C4-2B (cell line): ENCODE results near the gene ELOVL6.
A peak's percentile ranks its signal among the peaks of the same experiment; 100 is the strongest.

Experiments used
- H3K27ac ChIP-seq: fragments of 450-650 bp; 2 replicates; pipeline ENCODE4 v1.5.1; 2017
- ZFX ChIP-seq: fragments of 450-650 bp; IDR thresholded peaks from 2 replicates; pipeline ENCODE4 v1.6.1; 2017
- TF ChIP-seq, protein P1 (sequence below): fragments of 450-650 bp; conservative IDR thresholded peaks from 2 replicates; pipeline ENCODE4 v1.5.1; 2017; ENCODE audit warnings: mild to moderate bottlenecking

The ELOVL6 gene

DNA sequence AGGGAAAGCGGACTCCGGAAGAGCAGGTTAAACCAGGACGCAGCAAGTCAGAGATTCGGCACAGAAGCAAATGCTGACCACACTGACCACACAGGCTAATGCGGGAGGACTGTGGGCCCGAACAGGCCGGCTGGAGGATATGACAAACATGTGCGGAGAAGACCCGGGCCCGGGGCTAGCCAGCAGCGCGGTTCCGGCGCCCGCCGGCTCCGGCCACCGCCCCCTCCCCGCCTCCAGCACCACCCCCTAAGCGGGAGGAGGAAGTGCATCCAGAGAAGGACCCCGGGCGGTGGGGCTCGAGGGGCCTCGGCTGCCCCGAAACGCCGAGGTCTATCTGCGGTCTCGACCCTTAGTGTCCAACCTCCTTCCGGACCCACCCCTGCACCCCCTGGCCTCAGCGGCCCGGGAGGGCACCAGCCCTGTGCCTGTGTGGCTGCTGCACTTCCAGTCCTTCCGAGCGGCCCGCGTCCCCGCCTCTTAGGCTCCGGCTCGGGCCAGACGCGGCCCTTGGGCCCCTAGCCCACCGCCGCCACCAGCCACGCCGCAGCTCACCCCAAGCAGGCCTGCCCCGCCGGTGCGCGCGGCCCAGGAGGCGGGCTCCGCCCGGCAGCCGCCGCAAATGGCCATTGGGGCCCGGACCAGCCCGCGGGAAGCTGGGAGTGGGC lies 2.1 kb downstream of the ELOVL6 start:
- peak overlapping the region; percentile 97 for H3K27ac ChIP-seq
- TF ChIP-seq, protein P1, sequence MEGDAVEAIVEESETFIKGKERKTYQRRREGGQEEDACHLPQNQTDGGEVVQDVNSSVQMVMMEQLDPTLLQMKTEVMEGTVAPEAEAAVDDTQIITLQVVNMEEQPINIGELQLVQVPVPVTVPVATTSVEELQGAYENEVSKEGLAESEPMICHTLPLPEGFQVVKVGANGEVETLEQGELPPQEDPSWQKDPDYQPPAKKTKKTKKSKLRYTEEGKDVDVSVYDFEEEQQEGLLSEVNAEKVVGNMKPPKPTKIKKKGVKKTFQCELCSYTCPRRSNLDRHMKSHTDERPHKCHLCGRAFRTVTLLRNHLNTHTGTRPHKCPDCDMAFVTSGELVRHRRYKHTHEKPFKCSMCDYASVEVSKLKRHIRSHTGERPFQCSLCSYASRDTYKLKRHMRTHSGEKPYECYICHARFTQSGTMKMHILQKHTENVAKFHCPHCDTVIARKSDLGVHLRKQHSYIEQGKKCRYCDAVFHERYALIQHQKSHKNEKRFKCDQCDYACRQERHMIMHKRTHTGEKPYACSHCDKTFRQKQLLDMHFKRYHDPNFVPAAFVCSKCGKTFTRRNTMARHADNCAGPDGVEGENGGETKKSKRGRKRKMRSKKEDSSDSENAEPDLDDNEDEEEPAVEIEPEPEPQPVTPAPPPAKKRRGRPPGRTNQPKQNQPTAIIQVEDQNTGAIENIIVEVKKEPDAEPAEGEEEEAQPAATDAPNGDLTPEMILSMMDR, result no peak
- peak; percentile 90 for TF ChIP-seq ZFX

DNA sequence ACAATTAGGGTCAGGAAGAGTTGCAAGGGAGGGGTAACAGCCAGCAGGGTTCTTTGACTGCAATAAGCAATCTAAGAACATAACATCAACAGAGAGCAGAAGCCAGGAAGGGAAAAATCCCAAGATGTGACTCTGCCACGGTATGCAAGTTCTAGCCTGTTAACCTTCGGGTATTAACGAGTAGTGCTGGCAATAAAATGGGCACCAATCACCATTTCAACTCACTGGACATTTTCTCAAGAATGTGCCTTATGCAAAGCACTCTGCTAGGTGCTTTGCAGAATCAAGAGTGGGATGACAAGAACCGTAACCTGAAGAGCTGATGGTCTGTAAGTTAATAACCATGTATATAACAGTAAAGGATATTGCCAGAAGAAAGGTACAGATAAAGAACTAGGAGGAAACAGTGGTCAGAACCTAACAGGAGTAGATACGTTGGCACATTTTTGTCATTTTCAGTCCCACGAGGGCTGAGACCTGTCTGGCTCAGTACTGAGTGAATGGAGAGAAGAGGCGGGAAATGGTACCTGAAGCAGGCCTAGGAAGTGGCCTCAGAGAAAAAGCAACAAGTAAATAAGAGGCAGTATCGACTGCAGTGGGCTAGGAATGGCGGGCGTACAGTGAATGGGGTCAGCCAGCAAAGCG lies 2.7 kb downstream of the ELOVL6 start:
- H3K27ac ChIP-seq, result peak overlapping the region; percentile 97
- no peak for TF ChIP-seq ZFX
- TF ChIP-seq, protein P1, result no peak

DNA sequence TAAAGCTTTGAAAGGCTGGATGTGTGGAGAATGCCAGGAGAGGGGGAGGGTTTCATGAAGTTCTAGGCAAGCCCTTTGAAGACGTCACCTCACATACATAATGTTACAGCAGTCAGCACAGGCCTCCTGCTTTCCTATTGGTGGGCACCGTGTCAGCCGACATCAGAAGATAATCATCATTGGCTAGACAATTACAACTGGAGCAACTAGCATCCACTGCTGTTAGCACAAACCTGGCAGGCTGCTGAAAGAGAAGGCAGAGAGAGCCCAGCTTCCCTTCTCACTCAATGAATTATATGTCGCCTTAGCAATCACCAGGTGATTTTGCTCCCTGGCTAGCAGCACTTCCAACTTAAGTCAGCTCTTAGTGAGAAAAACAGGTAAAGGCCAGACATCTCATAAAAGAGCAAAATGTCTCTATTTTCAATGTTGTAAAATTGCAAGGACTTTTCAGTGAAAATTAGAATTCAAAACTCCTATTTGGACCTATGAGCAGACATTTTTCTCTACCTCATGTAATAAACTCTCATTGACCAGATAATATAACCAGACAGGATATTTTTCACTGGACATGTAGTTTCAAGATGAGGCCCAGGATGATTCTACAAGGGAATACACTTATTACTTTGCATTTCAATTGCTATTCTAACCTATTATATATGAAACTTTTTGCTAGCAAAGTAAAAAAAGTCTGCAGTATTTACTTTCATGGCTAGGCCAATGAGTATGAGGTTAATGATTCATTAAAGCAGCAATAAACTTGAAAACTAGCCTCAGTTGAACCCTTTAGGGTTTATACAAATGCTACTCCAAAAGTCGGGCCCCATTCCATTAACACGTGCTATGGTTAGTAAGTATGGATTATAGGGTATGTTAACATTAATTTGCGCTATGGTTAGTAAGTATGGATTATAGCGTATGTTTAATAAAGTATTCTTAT lies 4.3 kb downstream of the ELOVL6 start:
- peak overlapping the region; percentile 62; the same call in 1 of the 2 replicates for H3K27ac ChIP-seq
- no peak for TF ChIP-seq ZFX
- TF ChIP-seq, protein P1, result no peak

DNA sequence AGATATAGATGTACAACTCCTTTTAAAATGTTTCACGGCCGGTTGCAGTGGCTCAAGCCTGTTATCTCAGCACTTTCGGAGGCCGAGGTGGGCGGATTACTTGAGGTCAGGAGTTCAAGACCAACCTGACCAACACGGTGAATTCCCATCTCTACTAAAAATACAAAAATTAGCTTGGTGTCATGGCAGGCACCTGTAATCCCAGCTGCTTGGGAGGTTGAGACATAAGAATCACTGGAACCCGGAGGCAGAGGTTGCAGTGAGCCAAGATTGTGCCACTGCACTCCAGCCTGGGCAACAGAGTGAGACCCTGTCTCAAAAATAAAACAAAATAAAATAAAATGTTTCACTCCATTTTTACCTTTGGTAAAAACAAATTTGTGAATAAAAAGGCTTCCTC lies 5.1 kb downstream of the ELOVL6 start:
- H3K27ac ChIP-seq, result peak overlapping the region; percentile 62

DNA sequence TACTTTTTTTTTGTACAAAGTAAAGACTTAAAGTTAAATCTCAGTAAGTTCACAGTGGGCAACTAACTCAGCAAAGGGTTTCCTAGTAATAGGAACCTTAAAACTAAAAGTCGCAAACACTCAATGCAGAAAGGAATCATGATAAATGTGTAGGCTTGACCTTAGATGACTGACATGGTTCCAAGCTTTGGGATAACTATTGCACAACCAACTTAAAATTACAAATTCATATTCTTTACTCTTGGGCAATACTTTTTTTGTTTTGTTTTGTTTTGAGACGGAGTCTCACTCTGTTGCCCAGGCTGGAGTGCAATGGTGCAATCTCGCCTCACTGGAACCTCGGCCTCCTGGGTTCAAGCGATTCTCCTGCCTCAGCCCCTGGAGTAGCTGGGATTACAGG lies 8.2 kb downstream of the ELOVL6 start:
- H3K27ac ChIP-seq, result no peak overlapping the region
- no peak for TF ChIP-seq ZFX
- TF ChIP-seq, protein P1, result no peak

DNA sequence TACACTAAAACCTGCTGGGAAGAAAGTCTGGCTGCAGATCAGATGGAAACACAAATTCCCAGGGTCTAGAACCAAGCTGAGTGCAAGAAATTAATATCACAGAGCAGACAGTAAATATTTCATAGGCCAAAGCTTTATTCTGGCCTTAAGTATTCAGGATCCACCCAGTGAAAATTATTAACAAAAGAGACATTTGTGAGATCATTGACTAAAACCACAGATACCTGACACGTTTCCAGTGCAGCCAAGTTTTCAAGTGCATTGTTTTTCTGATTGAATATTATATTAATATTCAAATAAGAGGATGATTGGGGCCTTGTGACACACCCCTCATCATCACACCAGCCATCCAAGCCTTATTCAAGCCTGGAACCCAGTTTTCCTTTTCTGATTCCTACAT lies 10.3 kb downstream of the ELOVL6 start:
- no peak overlapping the region for H3K27ac ChIP-seq
- TF ChIP-seq, protein P1, result no peak
- TF ChIP-seq ZFX, result no peak

DNA sequence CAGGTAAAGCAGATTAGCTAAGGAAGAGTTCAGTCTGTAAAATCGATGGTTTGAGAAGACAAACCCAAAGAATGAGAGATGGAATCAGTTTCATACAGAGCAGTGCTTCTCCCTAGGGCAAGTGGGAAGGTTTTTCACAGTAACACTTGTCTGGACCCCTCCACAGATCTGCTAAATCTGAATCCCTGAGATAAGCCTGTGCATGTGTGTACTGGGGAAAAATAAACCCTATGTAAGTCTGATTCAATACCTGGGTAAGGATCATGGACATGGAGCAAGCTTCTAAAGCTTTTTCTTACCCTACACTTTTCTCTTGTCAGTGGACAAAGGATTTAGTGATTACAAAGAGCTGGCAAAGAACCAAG lies 13.6 kb downstream of the ELOVL6 start:
- no peak for TF ChIP-seq ZFX
- TF ChIP-seq, protein P1, result no peak
- no peak overlapping the region for H3K27ac ChIP-seq
